ENCODE data around the gene ONECUT1.

Gene ONECUT1

GRCh38 chr15:52797625-52798501 lies 7.7 kb upstream of the ONECUT1 start:
- in situ Hi-C loops (cut with MboI; ENCODE audit: low sequenced_read_pairs) = no loop called here

GRCh38 chr15:52796753-52797520 lies 6.8 kb upstream of the ONECUT1 start:
- in situ Hi-C loops (cut with MboI; ENCODE audit: low sequenced_read_pairs) = no loop called here

- in situ Hi-C loops (cut with MboI; ENCODE audit: low sequenced_read_pairs) = no loop called here
These were observed 6.0 kb upstream of the ONECUT1 start for GRCh38 chr15:52796228-52796521.

GRCh38 chr15:52795464-52796227 lies 5.5 kb upstream of the ONECUT1 start:
- in situ Hi-C loops (cut with MboI; ENCODE audit: low sequenced_read_pairs) = no loop called here

GRCh38 chr15:52794665-52795463 lies 4.7 kb upstream of the ONECUT1 start:
- in situ Hi-C loops (cut with MboI; ENCODE audit: low sequenced_read_pairs) = no loop called here

GRCh38 chr15:52791776-52792175 lies 1.6 kb upstream of the ONECUT1 start:
- in situ Hi-C loops (cut with MboI; ENCODE audit: low sequenced_read_pairs) = no loop called here

GRCh38 chr15:52790941-52791751 lies 1.0 kb upstream of the ONECUT1 start:
- in situ Hi-C loops (cut with MboI; ENCODE audit: low sequenced_read_pairs) = no loop called here

GRCh38 chr15:52789601-52790168 lies 451 bp downstream of the ONECUT1 start:
- in situ Hi-C loops (cut with MboI; ENCODE audit: low sequenced_read_pairs) = no loop called here

GRCh38 chr15:52789008-52789600 lies 1.0 kb downstream of the ONECUT1 start:
- in situ Hi-C loops (cut with MboI; ENCODE audit: low sequenced_read_pairs) = no loop called here

GRCh38 chr15:52788099-52788986 lies 1.8 kb downstream of the ONECUT1 start:
- in situ Hi-C loops (cut with MboI; ENCODE audit: low sequenced_read_pairs) = no loop called here

- in situ Hi-C loops (cut with MboI; ENCODE audit: low sequenced_read_pairs) = no loop called here
These were observed 2.5 kb downstream of the ONECUT1 start for GRCh38 chr15:52787549-52788098.

- in situ Hi-C loops (cut with MboI; ENCODE audit: low sequenced_read_pairs) = no loop called here
These were observed 3.0 kb downstream of the ONECUT1 start for GRCh38 chr15:52787123-52787503.

GRCh38 chr15:52786436-52787122 lies 3.6 kb downstream of the ONECUT1 start:
- in situ Hi-C loops (cut with MboI; ENCODE audit: low sequenced_read_pairs) = no loop called here

- in situ Hi-C loops (cut with MboI; ENCODE audit: low sequenced_read_pairs) = no loop called here
These were observed 4.3 kb downstream of the ONECUT1 start for GRCh38 chr15:52785672-52786406.

- in situ Hi-C loops (cut with MboI; ENCODE audit: low sequenced_read_pairs) = no loop called here
These were observed 5.1 kb downstream of the ONECUT1 start for GRCh38 chr15:52784799-52785671.
